GM23338 (cell line): ENCODE measurements around the gene FGF2. TPM values are rescaled to one million over a fixed set of nuclear protein-coding genes. Genes with fewer than 3 reads are reported as not detected.

Source experiments
- ATAC-seq: fragments of 200-7000 bp; cut with Tn5 transposase; 3 replicates; pipeline ENCODE4 v1.9.1; 2020
- DNase-seq: peaks from one replicate; pipeline ENCODE4 v3.0.0-alpha.2; 2015; ENCODE audit warnings: low spot score
- H2AFZ ChIP-seq: fragments of 200-600 bp; sonication (generic); 2 replicates; pipeline ENCODE4 v1.8.0; 2016; ENCODE audit warnings: antibody characterized with exemption, mild to moderate bottlenecking, moderate library complexity
- H3F3A ChIP-seq: fragments of 200-600 bp; sonication (generic); replicated peaks from 2 replicates; pipeline ENCODE4 v1.8.0; 2017; ENCODE audit warnings: antibody characterized with exemption, mixed run types, low read depth
- H3K27ac ChIP-seq: fragments of 200-600 bp; sonication (generic); 2 replicates; pipeline ENCODE4 v1.6.1; 2016; ENCODE audit warnings: low read depth
- H3K27me3 ChIP-seq: fragments of 200-600 bp; sonication (generic); 2 replicates; pipeline ENCODE4 v1.8.0; 2016; ENCODE audit warnings: mild to moderate bottlenecking, mixed run types, moderate library complexity; ENCODE audit not compliant: insufficient read depth
- H3K36me3 ChIP-seq: fragments of 200-600 bp; sonication (generic); 2 replicates; pipeline ENCODE4 v1.8.0; 2016; ENCODE audit warnings: mild to moderate bottlenecking; ENCODE audit not compliant: insufficient read depth
- H3K4me1 ChIP-seq: fragments of 200-600 bp; sonication (generic); 2 replicates; pipeline ENCODE4 v1.8.0; 2016; ENCODE audit warnings: mild to moderate bottlenecking, moderate library complexity; ENCODE audit not compliant: insufficient read depth
- H3K4me2 ChIP-seq: fragments of 200-600 bp; sonication (generic); 2 replicates; pipeline ENCODE4 v1.7.1; 2017; ENCODE audit warnings: mixed run types
- H3K4me3 ChIP-seq: fragments of 200-600 bp; sonication (generic); 2 replicates; pipeline ENCODE4 v1.6.1; 2016; ENCODE audit warnings: mixed run types
- H3K79me2 ChIP-seq: fragments of 200-600 bp; sonication (generic); replicated peaks from 2 replicates; pipeline ENCODE4 v1.8.0; 2017; ENCODE audit warnings: mild to moderate bottlenecking; ENCODE audit not compliant: insufficient read depth
- H3K9me2 ChIP-seq: fragments of 200-600 bp; sonication (generic); 2 replicates; pipeline ENCODE4 v1.8.0; 2017; ENCODE audit not compliant: insufficient read depth
- H4K20me1 ChIP-seq: fragments of 200-600 bp; sonication (generic); replicated peaks from 2 replicates; pipeline ENCODE4 v1.8.0; 2017; ENCODE audit warnings: mild to moderate bottlenecking; ENCODE audit not compliant: insufficient read depth
- H3K27ac Mint-ChIP-seq: 2 replicates; pipeline ENCODE4 v1.8.0; 2020; ENCODE audit warnings: inconsistent platforms, mild to moderate bottlenecking, moderate library complexity, mixed read lengths
- H3K27me3 Mint-ChIP-seq: 3 replicates; pipeline ENCODE4 v1.8.0; 2022; ENCODE audit warnings: low read depth, mild to moderate bottlenecking, moderate library complexity, mixed read lengths, inconsistent platforms; ENCODE audit not compliant: insufficient read depth, poor library complexity
- H3K36me3 Mint-ChIP-seq: 3 replicates; pipeline ENCODE4 v1.8.0; 2021; ENCODE audit warnings: low read depth, mild to moderate bottlenecking, inconsistent platforms, moderate library complexity, mixed read lengths
- H3K4me1 Mint-ChIP-seq: 3 replicates; pipeline ENCODE4 v1.8.0; 2020; ENCODE audit warnings: mild to moderate bottlenecking, inconsistent platforms, mixed read lengths
- H3K4me3 Mint-ChIP-seq: 3 replicates; pipeline ENCODE4 v1.8.0; 2021; ENCODE audit warnings: moderate library complexity, mild to moderate bottlenecking, inconsistent platforms, mixed read lengths
- H3K9me3 Mint-ChIP-seq: 3 replicates; pipeline ENCODE4 v1.8.0; 2020; ENCODE audit warnings: moderate library complexity, mild to moderate bottlenecking, inconsistent platforms, mixed read lengths
- POLR2AphosphoS5 ChIP-seq: IDR thresholded peaks from 2 replicates; pipeline ENCODE4 v1.6.1; 2016; ENCODE audit warnings: antibody characterized with exemption, low read depth
- polyA plus RNA-seq: library from polyadenylated mRNA; unstranded; fragments of >200 nt; fragmentation: Nextera tagmentation; extraction: Ambion mirVana; gene quantifications from 2 replicates; pipeline ENCODE4 v1.2.1, GENCODE V29; 2016
- total RNA-seq: library from RNA; depleted of rRNA; stranded (reverse); fragments of >200 nt; shearing (Covaris generic); gene quantifications from 2 replicates; pipeline ENCODE4 v1.2.3, GENCODE V29; 2014
- TF ChIP-seq, protein P1 (sequence below): fragments of 250-450 bp; sonication (Bioruptor Pico); IDR thresholded peaks from 2 replicates; pipeline ENCODE4 v1.5.0; 2020; ENCODE audit warnings: mild to moderate bottlenecking, moderate library complexity
- TF ChIP-seq, protein P2 (sequence below): IDR thresholded peaks from one replicate; pipeline ENCODE4 v1.6.1; 2018; ENCODE audit warnings: antibody characterized with exemption; ENCODE audit not compliant: unreplicated experiment

Gene FGF2
- total and polyA plus RNA-seq, 2 experiments from 2014 or later, result 28.3 to 84.4 TPM

DNA sequence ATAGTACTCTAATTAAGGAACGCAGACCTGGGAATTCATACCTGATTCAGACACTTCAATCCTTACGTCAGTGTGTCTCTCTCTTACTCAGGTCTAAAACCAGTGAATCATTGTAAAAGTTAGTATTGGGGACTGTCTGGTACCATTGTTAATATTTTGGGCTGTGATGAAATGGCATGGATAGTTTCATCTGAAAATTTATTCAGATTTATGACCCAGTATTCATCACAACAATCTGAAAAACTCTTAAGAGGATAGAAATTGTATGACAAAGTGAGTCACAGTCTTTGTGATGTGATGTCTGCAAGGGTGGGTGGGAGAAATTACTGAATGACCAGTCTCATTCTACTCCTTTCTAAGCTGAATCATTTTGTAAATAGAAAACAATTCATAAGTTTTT, 10.3 kb downstream of the FGF2 start (continued):
- TF ChIP-seq, protein P1, sequence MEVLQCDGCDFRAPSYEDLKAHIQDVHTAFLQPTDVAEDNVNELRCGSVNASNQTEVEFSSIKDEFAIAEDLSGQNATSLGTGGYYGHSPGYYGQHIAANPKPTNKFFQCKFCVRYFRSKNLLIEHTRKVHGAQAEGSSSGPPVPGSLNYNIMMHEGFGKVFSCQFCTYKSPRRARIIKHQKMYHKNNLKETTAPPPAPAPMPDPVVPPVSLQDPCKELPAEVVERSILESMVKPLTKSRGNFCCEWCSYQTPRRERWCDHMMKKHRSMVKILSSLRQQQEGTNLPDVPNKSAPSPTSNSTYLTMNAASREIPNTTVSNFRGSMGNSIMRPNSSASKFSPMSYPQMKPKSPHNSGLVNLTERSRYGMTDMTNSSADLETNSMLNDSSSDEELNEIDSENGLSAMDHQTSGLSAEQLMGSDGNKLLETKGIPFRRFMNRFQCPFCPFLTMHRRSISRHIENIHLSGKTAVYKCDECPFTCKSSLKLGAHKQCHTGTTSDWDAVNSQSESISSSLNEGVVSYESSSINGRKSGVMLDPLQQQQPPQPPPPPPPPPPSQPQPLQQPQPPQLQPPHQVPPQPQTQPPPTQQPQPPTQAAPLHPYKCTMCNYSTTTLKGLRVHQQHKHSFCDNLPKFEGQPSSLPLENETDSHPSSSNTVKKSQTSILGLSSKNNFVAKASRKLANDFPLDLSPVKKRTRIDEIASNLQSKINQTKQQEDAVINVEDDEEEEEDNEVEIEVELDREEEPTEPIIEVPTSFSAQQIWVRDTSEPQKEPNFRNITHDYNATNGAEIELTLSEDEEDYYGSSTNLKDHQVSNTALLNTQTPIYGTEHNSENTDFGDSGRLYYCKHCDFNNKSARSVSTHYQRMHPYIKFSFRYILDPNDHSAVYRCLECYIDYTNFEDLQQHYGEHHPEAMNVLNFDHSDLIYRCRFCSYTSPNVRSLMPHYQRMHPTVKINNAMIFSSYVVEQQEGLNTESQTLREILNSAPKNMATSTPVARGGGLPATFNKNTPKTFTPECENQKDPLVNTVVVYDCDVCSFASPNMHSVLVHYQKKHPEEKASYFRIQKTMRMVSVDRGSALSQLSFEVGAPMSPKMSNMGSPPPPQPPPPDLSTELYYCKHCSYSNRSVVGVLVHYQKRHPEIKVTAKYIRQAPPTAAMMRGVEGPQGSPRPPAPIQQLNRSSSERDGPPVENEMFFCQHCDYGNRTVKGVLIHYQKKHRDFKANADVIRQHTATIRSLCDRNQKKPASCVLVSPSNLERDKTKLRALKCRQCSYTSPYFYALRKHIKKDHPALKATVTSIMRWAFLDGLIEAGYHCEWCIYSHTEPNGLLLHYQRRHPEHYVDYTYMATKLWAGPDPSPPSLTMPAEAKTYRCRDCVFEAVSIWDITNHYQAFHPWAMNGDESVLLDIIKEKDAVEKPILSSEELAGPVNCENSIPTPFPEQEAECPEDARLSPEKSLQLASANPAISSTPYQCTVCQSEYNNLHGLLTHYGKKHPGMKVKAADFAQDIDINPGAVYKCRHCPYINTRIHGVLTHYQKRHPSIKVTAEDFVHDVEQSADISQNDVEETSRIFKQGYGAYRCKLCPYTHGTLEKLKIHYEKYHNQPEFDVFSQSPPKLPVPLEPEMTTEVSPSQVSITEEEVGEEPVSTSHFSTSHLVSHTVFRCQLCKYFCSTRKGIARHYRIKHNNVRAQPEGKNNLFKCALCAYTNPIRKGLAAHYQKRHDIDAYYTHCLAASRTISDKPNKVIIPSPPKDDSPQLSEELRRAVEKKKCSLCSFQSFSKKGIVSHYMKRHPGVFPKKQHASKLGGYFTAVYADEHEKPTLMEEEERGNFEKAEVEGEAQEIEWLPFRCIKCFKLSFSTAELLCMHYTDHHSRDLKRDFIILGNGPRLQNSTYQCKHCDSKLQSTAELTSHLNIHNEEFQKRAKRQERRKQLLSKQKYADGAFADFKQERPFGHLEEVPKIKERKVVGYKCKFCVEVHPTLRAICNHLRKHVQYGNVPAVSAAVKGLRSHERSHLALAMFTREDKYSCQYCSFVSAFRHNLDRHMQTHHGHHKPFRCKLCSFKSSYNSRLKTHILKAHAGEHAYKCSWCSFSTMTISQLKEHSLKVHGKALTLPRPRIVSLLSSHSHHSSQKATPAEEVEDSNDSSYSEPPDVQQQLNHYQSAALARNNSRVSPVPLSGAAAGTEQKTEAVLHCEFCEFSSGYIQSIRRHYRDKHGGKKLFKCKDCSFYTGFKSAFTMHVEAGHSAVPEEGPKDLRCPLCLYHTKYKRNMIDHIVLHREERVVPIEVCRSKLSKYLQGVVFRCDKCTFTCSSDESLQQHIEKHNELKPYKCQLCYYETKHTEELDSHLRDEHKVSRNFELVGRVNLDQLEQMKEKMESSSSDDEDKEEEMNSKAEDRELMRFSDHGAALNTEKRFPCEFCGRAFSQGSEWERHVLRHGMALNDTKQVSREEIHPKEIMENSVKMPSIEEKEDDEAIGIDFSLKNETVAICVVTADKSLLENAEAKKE (CRISPR knock-in tag), result no peak

DNA sequence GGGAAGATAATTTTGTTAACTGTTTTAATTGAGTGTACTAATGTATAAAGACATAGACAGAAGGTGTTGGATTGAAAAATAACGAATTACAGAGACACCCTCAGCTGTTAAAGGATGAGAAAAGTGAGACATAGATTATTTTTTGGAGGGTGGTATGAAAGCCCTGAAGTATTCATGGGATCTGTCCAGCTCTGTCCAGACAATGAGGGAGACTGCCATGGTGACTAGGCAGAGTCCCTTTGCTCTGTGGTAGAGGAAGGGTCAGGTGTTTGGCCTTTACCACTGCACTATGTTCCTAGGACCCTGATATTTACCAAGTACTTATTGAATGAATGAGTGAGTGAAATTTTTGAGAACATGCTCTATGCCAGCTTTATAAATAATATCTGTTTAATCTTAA, 11.4 kb downstream of the FGF2 start:
- H3K4me1 ChIP-seq, result peaks cover 66% of the 10 kb centered on the region
- Mint-ChIP-seq H3K27ac (peak overlapping the region; percentile 33; the same call in 1 of the 2 replicates), H3K9me3 (no peaks in the 10 kb centered on the region), H3K27me3 (peaks cover under 1% of the 10 kb centered on the region), H3K4me1 (peaks cover 41% of the 10 kb centered on the region), H3K36me3 (peaks cover 51% of the 10 kb centered on the region), H3K4me3 (no peak overlapping the region)
- ATAC-seq (no peak), DNase-seq (no peak)
- H3K36me3 ChIP-seq, result peaks cover 16% of the 10 kb centered on the region
- H3F3A ChIP-seq, result no peaks in the 10 kb centered on the region
- no peaks in the 10 kb centered on the region for H3K9me2 ChIP-seq
- no peak overlapping the region; the same call in 1 of the 2 replicates for H3K27ac ChIP-seq
- H4K20me1 ChIP-seq, result peaks cover 75% of the 10 kb centered on the region
- H3K79me2 ChIP-seq, result peaks cover 100% of the 10 kb centered on the region
- H3K4me2 ChIP-seq, result no peak overlapping the region
- H3K4me3 ChIP-seq, result no peak overlapping the region
- H2AFZ ChIP-seq, result no peak overlapping the region
- TF ChIP-seq, protein P2, sequence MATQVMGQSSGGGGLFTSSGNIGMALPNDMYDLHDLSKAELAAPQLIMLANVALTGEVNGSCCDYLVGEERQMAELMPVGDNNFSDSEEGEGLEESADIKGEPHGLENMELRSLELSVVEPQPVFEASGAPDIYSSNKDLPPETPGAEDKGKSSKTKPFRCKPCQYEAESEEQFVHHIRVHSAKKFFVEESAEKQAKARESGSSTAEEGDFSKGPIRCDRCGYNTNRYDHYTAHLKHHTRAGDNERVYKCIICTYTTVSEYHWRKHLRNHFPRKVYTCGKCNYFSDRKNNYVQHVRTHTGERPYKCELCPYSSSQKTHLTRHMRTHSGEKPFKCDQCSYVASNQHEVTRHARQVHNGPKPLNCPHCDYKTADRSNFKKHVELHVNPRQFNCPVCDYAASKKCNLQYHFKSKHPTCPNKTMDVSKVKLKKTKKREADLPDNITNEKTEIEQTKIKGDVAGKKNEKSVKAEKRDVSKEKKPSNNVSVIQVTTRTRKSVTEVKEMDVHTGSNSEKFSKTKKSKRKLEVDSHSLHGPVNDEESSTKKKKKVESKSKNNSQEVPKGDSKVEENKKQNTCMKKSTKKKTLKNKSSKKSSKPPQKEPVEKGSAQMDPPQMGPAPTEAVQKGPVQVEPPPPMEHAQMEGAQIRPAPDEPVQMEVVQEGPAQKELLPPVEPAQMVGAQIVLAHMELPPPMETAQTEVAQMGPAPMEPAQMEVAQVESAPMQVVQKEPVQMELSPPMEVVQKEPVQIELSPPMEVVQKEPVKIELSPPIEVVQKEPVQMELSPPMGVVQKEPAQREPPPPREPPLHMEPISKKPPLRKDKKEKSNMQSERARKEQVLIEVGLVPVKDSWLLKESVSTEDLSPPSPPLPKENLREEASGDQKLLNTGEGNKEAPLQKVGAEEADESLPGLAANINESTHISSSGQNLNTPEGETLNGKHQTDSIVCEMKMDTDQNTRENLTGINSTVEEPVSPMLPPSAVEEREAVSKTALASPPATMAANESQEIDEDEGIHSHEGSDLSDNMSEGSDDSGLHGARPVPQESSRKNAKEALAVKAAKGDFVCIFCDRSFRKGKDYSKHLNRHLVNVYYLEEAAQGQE, result peak; percentile 27
- no peak for TF ChIP-seq POLR2AphosphoS5
- H3K27me3 ChIP-seq, result no peaks in the 10 kb centered on the region
